DOHH2 (cell line): Measurements from ENCODE around the gene MUSTN1.

Source experiments
- EZH2phosphoT487 ChIP-seq: fragments of 200-600 bp; sonication (generic); IDR thresholded peaks from 2 replicates; pipeline ENCODE4 v1.6.1; 2017; ENCODE audit warnings: borderline replicate concordance, mild to moderate bottlenecking, antibody characterized with exemption, low read length, moderate library complexity, mixed read lengths
- TF ChIP-seq, protein P1 (sequence below): fragments of 200-600 bp; sonication (generic); IDR thresholded peaks from one replicate; pipeline ENCODE4 v1.5.1; 2014; ENCODE audit warnings: antibody characterized with exemption, mild to moderate bottlenecking, low read depth, low read length; ENCODE audit not compliant: poor library complexity, severe bottlenecking

DNA sequence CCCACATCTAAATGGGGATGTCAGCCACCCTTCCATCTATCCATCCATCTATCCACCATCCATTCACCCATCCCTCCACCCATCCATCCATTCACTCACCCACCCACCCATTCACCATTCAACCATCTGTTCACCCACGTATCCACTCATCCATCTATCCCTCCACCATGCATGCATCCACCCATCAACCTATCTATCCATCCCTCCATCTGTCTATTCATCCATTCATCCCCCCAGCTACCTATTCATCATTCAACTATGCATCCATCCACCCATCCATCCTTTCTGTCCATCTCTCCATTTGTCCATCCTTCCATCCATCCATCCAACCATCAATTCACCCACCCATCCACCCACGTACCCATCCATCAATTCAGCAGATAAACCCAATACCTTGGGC is 25.7 kb downstream of the MUSTN1 start:
- TF ChIP-seq, protein P1, sequence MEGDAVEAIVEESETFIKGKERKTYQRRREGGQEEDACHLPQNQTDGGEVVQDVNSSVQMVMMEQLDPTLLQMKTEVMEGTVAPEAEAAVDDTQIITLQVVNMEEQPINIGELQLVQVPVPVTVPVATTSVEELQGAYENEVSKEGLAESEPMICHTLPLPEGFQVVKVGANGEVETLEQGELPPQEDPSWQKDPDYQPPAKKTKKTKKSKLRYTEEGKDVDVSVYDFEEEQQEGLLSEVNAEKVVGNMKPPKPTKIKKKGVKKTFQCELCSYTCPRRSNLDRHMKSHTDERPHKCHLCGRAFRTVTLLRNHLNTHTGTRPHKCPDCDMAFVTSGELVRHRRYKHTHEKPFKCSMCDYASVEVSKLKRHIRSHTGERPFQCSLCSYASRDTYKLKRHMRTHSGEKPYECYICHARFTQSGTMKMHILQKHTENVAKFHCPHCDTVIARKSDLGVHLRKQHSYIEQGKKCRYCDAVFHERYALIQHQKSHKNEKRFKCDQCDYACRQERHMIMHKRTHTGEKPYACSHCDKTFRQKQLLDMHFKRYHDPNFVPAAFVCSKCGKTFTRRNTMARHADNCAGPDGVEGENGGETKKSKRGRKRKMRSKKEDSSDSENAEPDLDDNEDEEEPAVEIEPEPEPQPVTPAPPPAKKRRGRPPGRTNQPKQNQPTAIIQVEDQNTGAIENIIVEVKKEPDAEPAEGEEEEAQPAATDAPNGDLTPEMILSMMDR: no peak
- TF ChIP-seq EZH2phosphoT487: no peak
